Ammon's horn (tissue), 1 donor: ENCODE measurements around the gene GNAT3.

Experiments used
- DNase-seq: peaks from one replicate; pipeline ENCODE4 v3.0.0-alpha.2; 2016; ENCODE audit warnings: low spot score

The GNAT3 gene

GRCh38 chr7:80511964-80512363 lies at the start of gene GNAT3:
GNAT3 (minus strand) TSS chr7:80512064; CDS start chr7:80511926, 138 bp downstream.
- DNase-seq = no peak

- DNase-seq = no peak
Measured at GRCh38 chr7:80558116-80558515, 46.3 kb upstream of the GNAT3 start.

- DNase-seq = no peak
Measured at GRCh38 chr7:80552031-80552694, 40.3 kb upstream of the GNAT3 start.

GRCh38 chr7:80550005-80550404 lies 38.1 kb upstream of the GNAT3 start:
- DNase-seq = no peak

GRCh38 chr7:80548840-80549530 lies 37.1 kb upstream of the GNAT3 start:
- no peak for DNase-seq

GRCh38 chr7:80542398-80542797 lies 30.5 kb upstream of the GNAT3 start:
- no peak for DNase-seq

GRCh38 chr7:80540836-80541235 lies 29.0 kb upstream of the GNAT3 start:
- DNase-seq = no peak

- DNase-seq = no peak
Measured at GRCh38 chr7:80537091-80537490, 25.2 kb upstream of the GNAT3 start.

GRCh38 chr7:80536426-80536825 lies 24.6 kb upstream of the GNAT3 start:
- no peak for DNase-seq

- no peak for DNase-seq
Measured at GRCh38 chr7:80533287-80533686, 21.4 kb upstream of the GNAT3 start.

GRCh38 chr7:80532153-80532552 lies 20.3 kb upstream of the GNAT3 start:
- DNase-seq = no peak

- DNase-seq = no peak
Measured at GRCh38 chr7:80530136-80530535, 18.3 kb upstream of the GNAT3 start.

- no peak for DNase-seq
Measured at GRCh38 chr7:80529362-80529761, 17.5 kb upstream of the GNAT3 start.

- no peak for DNase-seq
Measured at GRCh38 chr7:80528689-80529088, 16.8 kb upstream of the GNAT3 start.

- DNase-seq = no peak
Measured at GRCh38 chr7:80526472-80526871, 14.6 kb upstream of the GNAT3 start.

- no peak for DNase-seq
Measured at GRCh38 chr7:80524693-80525092, 12.8 kb upstream of the GNAT3 start.

- DNase-seq = no peak
Measured at GRCh38 chr7:80521809-80522208, 9.9 kb upstream of the GNAT3 start.

GRCh38 chr7:80520199-80520598 lies 8.3 kb upstream of the GNAT3 start:
- no peak for DNase-seq

- DNase-seq = no peak
Measured at GRCh38 chr7:80517282-80517747, 5.5 kb upstream of the GNAT3 start.

- DNase-seq = no peak
Measured at GRCh38 chr7:80515298-80515697, 3.4 kb upstream of the GNAT3 start.

- no peak for DNase-seq
Measured at GRCh38 chr7:80510021-80510420, 1.8 kb downstream of the GNAT3 start.

- no peak for DNase-seq
Measured at GRCh38 chr7:80508440-80508839, 3.4 kb downstream of the GNAT3 start.

- no peak for DNase-seq
Measured at GRCh38 chr7:80505900-80506500, 5.9 kb downstream of the GNAT3 start.
